HG03280 (cell line): ENCODE measurements around the gene SRM.
"Not testable (repeated sequence)": the region's sequence is repeated elsewhere in the genome, so short reads cannot be mapped to it uniquely, and the experiment has no call there.

Experiments
- ATAC-seq: cut with Tn5 transposase; IDR thresholded peaks from one replicate; pipeline ENCODE4 v1.9.1; 2021; ENCODE audit warnings: mild to moderate bottlenecking, moderate library complexity; ENCODE audit not compliant: unreplicated experiment

Gene SRM

DNA sequence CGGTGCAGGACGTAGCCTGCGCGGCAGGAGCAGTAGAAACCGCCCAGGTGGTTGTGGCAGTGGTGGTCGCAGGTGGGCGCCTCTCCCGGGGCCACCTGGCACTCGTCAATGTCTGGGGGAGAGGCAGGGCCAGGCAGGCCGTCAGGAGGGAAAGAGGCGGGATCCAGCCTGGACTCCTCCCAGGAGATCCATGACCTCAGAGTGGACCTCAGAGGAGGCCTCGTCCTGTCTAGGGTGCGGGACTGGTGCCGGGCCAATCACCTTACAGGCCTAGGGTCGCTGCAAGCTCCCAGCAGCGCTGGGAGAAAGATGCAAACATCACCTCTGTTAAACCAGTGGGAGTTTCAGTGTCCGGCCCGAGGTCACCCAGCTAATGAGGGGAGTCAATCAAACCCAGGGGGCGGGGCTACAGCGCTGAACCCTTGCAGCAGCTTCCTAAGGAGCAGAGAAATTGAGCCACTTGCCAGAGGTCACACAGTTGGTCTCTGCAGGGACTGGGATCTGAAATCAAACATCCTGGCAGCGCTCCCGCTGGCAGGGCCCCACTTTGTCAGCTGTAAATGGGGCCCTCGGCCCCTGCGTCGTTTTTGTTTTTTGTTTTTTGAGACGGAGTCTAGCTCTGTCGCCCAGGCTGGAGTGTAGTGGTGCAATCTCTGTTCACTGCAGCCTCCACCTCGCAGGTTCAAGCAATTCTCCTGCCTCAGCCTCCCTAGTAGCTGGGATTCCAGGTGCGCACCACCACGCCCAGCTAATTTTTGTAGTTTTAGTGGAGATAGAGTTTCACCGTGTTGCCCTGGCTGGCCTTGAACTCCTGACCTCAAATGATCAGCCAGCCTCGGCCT lies 14.2 kb downstream of the SRM start:
- no peak for ATAC-seq

DNA sequence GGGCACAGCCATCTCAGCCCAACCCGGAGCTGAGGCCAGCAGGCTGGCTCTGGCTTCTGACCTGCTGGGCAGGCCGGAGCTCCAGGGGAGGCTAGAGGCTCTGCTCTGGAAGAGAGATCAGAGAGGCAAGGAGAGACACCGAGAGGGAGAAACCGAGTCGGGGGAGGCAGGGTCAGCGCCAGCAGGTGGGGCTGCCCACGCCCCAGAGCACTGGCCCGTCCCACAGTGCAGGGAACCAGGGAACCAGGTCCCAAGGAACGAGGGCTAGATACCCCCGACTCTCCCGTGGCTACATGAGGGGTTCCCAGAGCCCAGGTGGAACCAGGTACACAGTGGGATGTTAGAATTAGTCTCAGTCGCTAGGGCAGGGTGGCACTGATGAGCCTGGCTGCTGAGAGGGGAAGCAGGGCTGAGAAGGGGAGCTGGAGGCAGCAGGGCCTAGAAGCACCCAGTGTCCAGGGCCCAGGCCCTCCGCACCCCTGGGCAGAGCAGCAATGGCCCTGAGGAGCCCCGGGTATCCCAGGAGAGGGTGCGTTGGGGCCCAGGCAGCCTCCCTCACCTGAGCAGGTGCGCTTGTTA lies 14.9 kb downstream of the SRM start:
- no peak for ATAC-seq

DNA sequence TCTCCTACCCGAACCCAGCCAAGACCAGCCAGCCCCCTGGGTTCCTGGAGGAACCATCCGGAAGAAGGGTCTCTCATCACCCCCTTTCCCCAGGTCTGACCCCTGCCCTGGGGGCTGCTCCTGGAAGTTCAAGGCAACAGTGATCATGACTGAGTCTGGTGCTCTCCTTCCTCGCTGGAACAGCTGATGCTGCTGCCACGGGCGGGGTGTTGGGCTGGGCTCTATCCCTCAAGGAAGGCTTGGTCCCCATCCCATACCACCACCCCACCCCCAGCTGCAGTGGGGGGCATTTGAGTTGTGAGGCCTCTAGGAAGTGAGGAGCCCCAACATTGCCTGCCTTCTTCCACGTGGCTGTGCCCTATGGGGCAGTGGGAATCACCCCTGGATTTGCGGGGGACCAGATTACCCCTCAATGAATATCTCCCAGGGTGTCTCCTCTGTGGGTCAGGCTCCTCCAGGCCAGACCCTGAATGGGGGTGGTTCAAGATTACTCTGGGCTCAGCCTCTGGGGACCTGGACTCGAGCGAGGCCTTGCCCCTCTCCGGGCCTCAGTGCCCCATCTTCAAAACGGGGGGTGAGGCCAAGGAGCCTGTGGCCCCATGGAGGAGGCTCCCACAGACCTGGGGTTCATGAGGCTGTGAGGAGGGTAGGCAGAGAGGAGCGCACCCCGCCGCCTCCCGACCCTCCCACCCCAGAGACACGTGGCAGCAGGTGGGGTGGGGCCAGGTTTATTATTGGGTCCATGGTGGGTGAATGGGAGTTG lies 15.6 kb downstream of the SRM start:
- no peak for ATAC-seq

DNA sequence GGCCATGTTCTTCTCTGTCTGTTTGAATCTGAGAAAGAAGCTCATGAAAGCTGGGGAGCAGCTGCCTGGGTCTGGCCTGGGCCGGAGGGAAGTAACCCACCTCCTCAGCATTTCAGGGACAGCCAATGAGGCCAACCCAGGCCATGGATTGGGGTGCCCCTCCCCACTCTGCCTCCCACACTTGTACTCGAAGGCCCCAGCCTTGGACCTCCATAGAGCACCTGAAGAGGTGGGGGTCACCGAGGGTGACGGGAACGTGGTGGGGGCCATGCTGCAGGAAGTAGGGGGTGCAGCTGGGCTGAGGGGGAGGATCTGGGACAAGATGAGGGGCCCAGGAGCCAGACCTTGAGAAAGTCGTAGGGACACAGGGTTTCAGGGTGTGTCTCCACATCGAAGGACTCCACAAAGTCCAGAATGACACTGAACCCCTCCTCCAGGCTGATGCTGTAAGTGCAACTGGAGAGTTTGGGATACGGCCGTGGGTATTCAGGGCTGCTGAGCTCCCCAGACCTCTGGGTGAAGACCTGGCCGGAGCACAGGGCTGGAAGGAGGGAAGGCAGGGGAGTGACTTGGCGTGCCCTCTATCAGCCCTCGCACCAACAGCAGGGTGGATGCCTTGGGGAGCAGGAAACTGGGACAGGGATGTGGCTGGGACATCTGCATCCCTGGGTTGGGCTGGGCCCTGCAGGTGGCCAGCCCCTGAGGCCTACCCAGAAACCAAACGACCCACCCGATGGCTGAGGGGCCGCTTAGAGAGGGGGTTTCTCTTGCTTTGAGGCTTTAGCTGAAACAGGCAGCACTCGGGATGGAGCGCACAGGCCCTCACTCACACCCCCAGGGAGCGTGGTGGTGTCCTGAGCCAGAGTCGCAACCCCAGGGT lies 16.6 kb downstream of the SRM start:
- ATAC-seq = no peak

DNA sequence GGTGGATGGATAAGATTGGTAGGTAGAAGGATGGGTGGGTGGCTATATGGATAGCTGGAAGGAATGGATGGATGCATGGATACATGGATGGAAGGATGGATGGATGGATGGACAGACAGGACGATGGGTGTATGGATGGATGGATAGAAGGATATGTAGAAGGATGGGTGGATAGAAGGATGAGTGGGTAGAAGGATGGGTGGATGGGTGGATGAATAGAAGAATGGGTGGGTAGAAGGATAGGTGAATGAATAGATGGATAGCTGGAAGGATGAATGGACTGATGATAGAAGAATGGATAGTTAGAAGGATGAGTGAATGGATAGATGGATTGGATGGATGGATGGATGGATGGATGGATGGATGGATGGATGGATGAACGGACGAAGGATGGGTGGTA lies 17.8 kb downstream of the SRM start:
- no peak for ATAC-seq

DNA sequence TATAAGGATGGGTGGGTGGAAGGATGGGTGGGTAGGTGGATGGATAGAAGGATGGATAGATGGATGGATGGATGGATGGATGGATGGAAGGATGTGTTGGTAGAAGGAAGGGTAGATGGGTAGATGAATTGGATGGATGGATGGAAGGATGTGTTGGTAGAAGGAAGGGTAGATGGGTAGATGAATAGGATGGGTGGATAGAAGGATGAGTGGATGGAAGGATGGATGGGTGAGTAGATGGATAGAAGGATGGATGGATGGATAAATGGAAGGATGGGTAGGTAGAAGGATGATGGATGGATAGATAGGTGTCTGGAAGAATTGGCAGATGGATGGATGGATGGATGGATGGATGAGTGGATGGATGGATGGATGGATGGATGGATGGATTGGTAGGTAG lies 18.8 kb downstream of the SRM start:
- ATAC-seq = no peak

DNA sequence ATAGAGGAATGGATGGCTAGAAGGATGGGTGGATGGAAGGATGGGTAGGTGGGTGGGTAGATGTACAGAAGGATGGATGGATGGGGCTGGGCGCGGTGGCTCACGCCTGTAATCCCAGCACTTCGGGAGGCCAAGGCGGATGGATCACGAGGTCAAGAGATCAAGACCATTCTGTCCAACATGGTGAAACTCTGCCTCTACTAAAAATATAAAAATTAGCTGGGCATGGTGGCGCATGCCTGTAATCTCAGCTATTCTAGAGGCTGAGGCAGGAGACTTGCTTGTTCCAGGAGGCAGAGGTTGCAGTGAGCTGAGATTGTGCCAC lies 19.8 kb downstream of the SRM start:
- ATAC-seq = not testable (repeated sequence)

DNA sequence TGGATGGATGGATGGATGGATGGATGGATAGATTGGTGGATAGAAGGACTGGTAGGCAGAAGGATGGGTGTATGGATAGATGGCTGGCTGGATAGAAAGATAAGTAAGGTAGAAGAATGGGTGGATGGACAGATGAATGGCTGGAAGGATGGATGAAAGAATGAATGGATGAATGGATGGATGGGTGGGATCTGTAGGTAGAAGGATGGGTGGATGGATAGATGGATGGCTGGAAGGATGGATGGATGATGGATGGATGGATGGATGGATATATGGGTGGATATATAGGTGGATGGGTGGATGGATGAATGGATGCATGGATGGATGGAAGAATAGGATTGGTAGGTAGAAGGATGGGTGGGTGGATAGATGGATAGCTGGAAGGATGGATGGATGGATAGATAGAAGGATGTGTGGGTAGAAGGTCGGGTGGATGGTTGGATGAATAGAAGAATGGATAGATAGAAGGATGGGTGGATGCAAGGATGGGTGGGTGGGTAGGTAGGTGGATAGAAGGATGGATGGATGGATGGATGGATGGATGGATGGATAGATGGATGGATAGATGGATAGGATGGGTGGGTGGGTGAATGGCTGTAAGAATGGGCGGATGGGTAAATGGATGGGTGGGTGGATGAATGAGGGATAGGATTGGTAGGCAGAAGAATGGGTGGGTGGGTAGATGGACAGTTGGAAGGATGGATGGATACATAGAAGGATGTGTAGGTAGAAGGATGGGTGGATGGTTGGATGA lies 20.3 kb downstream of the SRM start:
- no peak for ATAC-seq

DNA sequence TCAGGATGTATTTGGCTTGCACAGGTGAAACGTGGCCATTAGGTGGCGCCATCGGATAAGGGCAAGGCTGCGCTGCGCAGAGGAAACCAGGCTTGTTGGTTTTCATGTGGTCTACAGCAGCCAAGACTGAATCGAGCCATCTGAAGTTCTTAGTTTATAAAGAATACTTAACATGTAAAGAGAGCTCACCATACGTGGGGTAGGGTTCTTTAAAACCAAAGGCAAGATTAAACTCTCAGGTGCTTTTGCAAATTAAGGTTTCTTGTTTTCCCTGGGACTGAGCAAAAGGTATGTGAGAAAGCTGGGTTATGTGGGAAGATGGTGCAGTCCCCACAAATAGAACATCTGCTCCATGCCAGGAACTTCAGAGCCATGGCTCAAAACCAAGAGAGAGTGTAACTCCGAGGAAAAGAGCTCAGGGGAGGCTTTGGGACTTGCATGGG lies 22.1 kb downstream of the SRM start:
- ATAC-seq = peak; percentile 60

DNA sequence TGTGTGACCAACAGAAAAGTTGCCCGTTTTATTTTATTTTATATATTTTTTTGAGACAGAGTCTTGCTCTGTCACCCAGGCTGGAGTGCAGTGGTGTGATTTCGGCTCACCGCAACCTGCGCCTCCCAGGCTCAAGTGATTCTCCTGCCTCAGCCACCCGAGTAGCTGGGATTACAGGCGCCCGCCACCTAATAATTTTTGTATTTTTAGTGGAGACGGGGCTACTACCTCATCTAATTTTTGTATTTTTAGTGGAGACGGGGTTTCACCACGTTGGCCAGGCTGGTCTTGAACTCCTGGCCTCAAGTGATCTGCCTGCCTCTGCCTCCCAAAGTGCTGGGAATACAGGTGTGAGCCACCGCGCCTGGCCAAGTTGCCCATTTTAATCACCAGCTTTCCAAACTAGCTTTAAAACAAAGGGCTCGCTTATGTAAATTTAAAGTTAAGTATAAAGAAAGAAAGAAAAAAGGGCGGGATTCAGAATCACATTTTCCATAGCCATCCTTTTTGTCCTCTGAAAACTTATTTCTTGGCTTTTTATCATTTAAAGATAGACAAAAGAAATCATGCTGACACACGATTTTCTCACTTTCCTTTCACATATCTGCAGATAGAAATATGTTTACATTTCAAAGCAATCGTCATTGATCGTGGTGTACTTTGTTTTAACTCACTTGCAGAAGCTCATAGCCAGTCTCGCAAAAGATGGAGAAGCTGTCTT lies 22.6 kb downstream of the SRM start:
- ATAC-seq = not testable (repeated sequence)

DNA sequence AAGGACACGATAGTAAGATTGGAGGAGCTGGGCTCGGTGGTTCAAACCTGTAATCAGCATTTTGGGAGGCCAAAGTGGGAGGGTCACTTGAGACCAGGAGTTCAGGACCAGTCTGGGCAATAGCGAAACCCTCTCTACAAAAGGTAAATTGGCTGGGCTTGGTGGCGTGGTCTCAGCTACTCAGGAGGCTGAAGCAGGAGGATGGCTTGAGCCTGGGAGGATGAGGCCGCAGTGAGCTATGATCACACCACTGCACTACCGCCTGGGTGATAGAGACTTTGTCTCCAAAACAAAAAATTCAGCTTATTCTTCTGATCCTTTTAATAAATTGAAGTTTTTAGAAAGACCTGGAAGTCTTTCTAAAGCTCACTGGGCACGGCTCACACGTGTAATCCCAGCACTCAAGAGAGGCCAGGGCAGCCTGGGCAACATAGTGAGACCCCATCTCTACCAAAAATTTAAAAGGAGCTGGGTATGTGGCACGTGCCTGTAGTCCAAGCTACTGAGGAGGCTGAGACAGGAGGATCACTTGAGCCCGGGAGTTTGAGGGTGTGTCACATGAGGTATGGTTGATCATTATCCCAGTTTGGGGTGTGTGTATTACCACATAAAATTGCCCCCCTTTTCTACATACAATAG lies 28.1 kb downstream of the SRM start:
- ATAC-seq = no peak

DNA sequence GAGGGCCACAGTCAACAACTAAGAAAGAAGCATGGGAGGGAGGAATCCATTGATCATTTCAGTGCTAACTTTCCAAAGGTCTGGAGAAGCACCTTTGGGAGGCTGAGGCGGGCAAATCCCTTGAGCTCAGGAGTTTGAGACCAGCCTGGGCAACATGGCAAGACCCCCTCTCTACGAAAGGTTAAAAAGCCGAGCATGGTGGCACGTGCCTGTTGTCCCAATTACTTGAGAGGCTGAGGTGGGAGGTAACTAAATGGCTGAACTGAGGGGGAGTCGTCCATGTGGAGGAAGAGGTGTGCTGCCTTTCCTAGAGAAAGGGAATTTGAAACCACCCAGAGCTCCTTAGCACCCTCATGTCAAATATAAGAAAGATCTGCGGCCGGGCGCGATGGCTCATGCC lies 29.0 kb downstream of the SRM start:
- ATAC-seq = no peak

DNA sequence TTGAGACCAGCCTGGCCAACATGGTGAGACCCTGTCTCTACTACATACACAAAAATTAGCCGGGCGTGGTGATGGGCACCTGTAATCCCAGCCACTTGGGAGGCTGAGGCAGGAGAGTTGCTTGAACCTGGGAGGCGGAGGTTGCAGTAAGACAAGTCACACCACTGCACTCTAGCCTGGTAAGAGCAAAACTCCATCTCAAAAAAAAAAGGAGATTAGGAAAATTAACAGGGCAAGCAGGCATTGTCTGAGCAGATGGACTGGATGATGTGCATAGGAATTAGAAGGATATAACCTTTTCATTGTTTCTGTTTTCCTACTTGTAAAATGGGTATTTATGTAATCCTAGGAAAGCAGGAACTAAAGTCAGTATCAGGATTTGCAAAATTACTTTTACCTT lies 31.8 kb downstream of the SRM start:
- no peak for ATAC-seq

DNA sequence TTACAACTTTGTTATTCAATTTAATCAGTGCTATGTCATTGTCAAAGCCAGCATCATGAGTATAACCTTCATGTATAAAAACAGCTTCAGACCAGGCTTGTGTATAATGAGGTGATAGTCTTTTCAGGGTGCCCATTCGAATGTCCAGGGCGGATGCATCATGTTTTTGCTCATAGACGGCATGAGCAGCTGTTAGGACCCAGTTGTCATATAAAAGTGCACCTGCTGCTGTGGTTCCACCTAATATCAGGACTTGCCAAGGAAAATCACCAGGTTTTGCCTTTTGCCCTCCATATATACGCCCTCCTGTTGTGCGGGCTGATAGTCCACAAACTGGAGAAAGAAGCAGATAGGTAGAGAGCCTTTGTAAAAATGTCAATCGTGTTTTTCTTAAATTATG lies 32.5 kb downstream of the SRM start:
- ATAC-seq = no peak

DNA sequence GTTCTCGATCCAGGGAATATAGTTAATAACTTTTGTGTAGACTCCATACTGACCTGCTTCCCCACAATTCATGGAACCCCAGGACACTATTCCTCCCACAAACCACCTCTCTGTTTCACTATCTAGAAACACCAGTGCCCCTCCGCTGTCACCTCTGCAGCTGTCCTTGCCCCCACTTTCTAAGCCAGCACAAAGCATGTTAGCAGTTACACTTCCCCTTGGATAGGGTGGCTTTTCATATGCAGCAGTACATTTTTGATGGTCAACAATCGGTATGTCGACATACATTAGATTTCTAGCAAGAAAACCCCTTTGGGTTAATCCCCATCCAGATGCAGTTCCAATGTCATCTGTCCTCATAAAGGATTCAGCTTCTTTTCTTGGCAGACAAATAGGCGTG lies 32.9 kb downstream of the SRM start:
- ATAC-seq = no peak

DNA sequence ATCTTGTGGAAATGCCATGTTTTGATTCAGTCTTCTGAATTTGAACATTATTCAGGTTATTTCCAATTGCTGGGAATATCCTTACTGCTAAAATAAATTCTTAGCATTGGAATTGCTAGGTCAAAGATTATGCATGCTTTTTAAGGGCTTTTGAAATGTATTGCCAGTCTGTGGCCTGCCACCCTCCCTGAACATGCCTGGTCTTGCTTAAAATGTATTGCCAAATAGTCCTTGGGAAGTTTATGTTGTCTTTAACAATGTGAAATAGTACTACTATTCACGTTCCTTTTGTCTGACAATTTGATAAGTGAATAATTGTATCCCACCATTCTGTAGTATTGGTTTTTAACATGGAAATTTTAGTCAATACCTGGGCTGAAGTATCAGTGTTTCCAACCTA lies 33.8 kb downstream of the SRM start:
- no peak for ATAC-seq

DNA sequence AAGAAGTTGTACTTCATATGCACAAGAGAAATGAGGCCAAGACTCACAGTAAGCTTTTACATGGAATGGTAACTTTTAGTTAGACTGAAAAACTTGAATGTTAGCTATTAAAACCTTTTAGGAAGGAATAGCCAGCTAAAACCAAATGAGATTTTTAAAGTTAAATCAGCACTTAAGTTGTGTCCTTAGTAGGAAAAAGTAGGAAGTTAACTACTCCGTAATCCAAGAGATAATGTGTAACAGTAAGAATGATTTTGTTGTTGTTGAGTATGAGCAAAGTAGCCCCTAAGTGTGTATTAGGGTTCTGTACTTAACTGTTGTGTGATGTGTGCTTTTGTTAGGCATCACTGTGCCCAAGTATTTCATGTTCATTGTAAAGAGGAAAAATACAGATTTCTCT lies 34.2 kb downstream of the SRM start:
- ATAC-seq = no peak

DNA sequence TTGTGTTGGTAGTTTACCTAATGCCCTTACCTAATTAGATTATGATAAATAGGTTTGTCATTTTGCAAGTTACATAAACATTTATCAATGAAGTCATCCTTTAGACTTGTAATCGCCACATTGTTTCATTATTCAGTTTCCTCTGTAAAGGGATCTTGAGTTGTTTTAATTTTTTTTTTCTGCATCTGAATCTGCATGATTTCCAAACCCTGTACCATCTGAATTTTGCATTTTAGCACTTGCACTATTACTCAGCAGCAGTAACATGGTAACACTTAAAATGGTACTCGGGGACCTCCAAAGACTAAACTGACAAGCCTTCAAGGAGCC lies 35.0 kb downstream of the SRM start:
- ATAC-seq = no peak

DNA sequence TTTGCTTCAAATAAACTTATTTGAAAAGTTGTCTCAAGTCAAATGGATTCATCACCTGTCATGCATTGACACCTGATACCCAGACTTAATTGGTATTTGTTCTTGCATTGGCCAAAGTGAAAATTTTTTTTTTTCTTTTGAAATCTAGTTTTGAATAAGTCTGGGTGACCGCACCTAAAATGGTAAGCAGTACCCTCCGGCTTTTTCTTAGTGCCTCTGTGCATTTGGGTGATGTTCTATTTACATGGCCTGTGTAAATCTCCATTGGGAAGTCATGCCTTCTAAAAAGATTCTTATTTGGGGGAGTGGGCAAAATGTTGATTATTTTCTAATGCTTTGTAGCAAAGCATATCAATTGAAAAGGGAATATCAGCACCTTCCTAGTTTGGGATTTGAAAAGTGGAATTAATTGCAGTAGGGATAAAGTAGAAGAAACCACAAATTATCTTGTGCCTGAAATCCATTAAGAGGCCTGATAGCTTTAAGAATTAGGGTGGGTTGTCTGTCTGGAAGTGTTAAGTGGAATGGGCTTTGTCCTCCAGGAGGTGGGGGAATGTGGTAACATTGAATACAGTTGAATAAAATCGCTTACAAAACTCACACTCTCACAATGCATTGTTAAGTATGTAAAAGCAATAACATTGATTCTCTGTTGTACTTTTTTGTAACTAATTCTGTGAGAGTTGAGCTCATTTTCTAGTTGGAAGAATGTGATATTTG lies 35.5 kb downstream of the SRM start:
- ATAC-seq = no peak
